Daoy (cell line): Measurements from ENCODE around the gene CRYGS. TPM values are rescaled to one million over a fixed set of nuclear protein-coding genes. Genes with fewer than 3 reads are reported as not detected.
"Not testable (repeated sequence)": the region's sequence is repeated elsewhere in the genome, so short reads cannot be mapped to it uniquely, and the experiment has no call there.

Experiments used
- DNase-seq: peaks from one replicate; pipeline ENCODE4 v3.0.0-alpha.2; 2015; ENCODE audit warnings: low read depth
- total RNA-seq: library from RNA; depleted of rRNA; stranded (reverse); fragments of >200 nt; shearing (Covaris generic); gene quantifications from 2 replicates; pipeline ENCODE4 v1.2.3, GENCODE V29; 2014

The CRYGS gene
- total RNA-seq, 1 experiment from 2014 or later: 0.51 TPM

DNA sequence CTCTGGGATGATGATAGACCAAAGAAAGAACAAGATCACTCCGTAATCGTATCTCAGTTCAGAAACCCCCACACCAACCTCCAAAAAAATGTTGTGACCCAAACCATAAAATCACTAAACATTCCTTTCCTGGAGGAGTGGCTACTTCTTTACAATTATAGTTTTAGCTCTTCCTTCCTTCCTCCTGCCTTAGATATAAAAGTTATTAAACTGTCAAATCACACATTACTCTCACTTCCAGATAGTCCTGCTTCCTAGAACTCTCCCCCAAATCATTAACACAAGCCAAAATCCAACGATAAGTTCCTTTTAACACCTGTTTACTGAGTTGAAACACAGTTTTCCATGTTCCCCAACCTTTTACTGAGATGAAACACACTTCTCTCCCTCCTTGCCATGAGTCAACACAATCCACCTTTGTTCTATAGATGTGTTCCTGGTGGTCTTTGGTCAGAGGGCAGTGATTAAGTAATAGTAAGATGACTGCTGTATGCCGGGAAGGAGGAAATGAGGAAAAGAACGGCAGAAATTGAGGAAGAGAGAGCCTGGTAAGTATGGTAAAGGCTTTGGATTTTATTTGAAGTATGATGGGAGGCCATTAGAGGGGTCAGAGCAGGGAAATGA is 8.3 kb upstream of the CRYGS start:
- no peak for DNase-seq

DNA sequence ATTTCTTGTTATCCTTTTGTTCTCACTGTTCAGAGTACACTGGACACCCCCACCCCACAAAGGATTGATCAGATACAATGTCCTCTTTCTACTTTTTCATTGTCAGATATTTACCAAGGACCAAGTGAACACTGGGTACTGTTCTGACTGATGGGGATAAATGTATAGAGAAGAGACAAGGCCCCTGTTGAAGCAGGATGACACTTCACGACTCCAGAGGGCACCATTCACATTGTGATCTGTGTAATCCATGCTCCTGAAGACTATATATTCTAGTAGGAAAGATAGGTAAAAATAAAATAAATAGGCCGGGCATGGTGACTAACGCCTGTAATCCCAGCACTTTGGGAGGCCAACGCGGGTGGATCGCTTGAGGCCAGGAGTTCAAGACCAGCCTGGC is 7.2 kb upstream of the CRYGS start:
- no peak for DNase-seq

DNA sequence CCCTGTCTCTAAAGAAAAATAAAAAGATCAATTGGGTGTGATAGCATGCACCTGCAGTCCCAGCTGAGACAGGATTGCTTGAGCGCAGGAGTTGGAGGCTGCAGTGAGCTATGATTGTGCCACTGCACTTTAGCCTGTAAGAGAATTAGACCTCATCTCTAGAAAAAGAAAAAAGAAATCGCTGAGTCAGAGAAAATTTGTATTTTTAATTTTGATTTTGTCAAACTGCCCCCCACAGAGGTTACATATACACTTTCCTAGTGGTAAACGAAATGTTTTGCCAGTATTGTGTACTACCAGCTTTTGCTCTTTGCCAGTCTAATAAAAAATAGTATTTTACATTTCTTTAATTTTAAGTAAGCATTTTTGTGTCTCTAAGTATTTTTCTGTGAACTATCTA is 5.3 kb upstream of the CRYGS start:
- no peak for DNase-seq

DNA sequence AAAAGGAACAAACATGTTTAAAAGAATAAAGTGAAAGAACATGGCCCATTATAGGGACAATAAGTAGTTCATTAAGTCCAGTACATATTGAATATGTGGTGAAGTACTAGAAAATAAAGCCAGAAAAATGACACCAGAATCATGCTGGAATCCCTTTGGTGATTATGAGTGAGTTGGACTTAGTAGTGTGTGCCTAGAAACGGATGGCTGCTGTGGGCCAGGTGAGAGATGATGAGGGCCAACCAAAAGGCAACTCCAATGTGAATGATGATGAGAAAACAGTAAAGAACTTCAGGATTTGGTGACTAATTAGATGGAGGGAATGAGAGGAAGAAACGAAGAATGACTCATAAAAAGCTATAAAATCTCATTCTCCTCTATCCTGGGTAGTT is 3.3 kb downstream of the CRYGS start:
- no peak for DNase-seq

DNA sequence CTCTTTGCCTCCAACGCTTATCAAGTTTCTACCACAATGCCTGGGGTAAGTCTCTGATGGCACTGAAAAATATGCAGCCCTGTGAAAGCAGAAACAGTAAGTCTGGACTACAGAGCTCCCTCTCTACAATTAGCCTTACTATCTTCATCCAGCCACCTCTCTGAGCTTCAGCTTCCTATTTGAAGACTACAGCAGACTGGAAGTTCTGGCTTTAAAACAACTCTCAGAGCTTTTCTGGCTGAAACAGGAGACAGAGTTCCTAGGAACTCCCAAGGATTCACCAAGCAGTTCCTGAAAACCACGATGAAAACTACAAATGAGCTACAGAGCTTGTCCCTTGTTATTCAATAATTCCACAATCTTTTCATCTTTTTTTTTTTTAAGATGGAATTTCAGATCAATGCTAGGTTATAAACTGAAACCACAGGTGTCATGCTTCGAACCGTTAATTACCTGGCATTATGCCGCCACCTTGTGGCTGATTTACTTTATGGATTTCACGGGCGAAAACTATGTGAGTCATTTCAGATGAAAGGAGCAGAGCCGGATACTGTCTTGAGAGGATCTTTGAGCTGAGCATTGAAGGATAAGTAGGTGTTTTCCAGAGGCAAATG is 3.9 kb downstream of the CRYGS start:
- DNase-seq: peak; percentile 81

DNA sequence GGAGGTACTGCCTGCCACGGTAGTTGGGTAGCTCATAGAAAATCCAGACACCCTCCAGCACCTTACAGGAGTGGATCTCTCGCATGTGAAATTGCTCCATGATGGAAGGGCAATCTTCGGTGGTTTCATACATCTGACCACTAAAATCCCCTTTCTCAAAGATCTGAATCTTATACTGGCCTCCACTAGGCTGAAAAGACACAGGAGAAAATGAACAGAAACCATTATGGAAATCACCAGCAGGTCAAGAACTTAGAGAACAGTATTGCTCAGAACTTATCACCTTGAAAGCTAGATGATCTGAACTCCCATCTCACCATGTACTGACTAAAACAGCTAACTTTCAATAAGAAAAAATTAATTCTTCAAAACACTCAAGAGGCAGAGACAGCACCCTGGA is 5.4 kb downstream of the CRYGS start:
- DNase-seq: no peak

DNA sequence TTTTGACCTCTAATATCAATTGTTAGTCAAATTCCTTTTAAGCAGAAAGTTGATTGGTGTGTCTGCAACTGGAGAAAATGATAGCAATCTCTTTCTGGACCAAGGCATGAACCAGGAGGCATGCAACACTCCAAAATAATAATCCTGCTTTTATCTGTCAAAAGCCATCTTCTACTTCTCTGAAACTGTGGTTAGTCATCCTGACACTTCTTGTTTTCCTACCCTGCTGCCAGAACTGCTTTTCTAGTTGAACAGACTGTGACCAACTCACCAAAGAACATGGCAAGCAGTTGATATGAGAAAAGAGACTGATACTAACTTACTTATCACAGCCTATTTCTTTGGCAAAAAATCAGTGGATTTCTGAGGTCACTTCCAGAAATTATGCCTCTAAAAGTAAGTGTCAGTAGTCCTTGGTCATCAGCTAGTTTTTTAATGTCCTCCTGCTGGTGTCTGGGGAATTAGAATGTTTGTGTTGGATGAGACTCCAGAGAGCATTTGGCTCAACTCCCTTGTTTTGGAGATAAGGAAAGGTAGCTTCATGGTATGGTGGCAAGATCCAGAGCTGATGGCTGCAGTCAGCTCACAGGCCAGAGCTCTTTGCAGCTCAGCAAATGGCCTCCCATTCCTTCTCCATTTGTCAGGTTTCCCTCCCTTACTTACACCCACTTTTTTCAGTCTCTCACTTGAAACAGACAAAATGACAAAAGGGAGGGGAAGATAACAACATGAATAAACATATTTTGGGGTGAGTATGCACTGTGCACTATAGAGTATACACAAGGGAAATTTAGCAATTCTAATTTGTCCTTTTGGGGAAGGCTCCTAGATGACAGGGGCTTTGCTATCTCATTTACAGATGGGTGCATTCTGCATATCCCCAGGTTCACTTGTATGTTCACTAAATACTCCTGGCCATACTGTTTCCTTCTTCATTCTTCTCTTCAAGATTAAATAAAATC is 7.0 kb downstream of the CRYGS start:
- DNase-seq: no peak

DNA sequence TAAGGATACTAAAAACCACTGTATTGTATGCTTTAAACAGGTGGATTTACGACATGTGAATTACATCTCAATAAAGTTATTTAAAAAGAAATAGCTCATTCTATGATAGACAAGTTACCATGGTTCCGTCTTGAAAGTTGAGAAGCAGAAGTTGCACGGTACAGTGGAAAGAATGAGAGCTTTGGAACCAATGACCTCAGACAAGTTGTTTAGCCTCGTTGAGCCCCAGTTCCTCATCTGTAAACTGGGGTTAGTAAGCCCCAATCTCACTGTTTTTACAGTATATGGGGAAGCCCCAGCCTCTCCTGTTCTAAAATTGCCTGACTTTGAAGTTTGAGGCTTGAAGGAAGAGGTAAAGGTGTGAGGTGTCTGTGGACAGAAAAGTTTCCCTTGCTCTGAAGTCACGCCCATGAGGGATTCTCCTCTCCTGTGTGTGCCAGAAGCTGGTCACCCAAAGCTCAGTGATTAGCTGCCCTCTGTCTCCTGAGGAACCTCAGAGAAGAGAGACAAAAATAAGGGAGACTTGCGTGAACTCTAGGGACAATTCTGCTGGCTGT is 10.0 kb downstream of the CRYGS start:
- no peak for DNase-seq

DNA sequence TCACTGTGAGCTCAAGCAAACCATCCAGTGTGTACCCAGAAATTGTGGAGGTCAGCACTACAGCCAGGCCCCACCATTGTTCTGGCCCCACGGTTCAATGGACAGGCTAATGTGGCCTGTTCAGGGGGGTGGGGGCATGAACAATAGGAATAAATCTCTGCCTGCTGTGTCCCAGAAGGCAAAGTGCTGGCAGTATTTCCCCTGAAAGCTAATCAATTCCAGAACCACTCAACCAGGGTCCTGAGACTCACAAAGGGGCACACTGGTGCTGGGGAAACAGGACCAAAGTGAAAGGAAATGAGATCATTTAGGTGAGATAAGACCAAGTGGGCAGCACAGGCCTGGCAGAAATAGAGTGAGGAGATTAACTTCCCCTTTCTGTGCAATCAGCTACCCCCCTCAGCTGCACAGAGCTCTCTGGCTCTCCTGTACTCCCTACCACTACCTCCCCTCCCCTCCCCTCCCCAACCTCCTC is 11.5 kb downstream of the CRYGS start:
- no peak for DNase-seq

DNA sequence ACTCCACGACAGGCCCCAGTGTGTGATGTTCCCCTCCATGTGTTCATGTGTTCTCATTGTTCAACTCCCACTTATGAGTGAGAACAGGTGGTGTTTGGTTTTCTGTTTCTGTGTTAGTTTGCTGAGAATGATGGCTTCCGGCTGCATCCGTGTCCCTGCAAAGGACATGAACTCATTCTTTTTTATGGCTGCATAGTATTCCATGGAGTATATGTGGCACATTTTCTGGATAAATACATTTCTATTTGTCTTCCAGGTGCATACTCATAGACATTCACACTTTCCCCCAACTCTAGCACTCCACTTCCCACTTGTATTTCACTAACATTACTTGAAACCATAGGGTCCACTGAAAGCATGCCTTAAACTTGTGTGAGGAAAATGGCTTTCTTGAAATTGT is 12.5 kb downstream of the CRYGS start:
- not testable (repeated sequence) for DNase-seq

DNA sequence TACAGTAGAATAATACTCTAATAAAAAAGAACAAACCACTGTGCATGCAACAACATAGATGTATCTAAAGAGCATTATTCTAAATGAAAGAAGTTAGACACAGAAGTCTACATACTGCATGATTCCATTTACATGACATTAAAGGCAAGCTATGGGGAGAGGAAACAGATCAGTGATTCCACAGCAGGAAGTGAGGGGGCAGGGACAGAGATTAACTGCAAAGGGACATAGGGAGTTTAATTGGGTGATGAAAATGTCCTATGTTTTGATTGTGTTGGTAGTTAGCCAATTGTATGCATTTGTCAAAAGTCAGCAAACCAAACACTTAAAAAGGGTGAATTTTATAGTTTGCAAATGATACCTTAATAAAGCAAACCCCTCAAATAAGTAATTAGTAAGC is 13.8 kb downstream of the CRYGS start:
- no peak for DNase-seq

DNA sequence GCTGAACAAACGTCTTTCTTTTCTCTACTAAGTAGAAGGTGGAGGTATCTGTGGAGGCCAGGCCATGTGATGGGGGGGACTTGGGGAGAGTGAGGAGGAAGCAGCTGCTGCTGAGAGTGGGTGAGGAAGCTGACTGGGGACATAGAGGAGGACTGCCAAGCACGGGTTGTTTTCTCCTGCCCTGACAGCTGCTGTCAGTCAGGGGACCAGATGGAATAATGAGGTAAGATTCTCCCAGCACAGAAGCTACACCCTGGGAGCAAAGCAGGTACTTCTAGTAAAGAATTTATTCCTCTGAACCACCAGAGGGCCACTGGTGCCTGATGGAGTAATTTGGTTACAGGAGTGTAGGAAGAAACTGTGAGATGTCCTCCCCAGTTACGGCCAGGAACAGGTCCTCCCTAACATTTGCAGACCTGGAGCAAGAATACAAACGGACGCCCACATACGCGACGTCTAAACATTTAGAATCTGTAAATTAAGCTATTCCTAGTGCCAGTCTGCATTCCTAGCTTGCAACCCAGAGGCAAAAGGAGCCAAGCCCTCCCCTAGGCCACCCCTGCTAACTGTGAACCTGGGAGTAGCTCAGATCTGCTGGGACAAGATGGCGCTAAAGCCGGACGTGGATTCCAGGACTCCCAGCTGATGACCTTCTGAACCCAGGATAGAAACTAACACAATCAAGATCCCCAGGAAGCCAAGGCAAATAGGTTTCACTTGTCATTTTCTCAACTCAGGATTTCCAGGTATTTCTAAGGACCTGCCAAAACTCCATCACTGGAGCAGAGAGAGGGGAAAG is 14.8 kb downstream of the CRYGS start:
- no peak for DNase-seq

DNA sequence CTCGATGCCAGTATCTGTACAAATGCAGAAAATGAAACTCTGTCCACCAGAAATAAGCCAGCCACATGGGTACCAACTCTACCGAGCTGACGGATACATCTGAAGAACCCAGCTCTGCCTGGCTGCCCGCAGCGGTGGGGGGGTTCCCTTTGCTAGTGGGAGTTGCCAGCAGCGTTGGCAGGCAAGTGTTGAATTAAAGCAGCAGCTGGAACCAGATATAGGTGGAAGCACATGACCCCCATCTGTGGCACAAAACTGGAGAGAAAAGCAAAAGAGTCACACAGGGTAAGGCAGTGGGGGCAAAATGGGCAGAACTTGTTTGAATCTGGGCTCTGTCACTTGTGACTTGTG is 17.9 kb downstream of the CRYGS start:
- no peak for DNase-seq

DNA sequence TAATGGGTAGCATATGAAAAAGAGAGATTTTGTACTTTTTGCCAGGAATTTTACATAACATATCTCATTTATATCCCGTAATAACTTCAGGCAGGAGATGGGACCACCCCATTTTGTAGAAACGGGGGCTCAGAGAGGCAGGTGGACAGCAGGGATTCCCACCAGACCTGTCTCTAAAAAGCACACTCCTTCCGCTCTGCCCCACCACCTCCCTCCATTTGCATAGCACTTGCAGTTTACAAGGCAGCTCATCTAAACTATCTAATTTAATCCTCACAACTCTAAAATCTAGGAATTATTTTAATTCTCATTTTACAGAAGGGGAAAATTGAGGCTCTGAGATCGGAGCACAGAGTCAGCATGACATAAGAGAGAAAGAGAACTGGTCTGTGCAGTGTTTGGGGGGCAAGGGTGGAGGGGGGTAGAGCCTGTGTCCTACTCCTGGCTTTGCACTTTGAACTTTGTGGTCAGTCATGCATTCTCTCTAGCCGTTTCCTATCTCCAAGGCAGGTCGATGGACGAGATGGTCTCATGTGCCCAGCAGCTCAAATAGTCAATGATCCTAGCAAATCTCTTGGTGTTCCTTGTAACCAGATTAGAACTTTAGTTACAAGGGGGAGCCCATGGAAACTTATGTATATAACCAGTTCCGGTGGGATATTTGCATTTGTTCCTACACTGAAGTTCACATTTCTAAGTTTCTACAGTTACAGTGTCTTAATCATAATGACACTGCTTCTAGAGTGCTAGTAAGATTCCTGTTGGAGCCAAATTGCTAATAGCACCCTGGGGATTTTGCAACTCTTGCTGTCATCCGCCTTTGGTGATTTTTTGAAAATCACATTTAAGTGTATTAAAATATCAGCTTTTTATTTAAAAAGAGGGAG is 18.6 kb downstream of the CRYGS start:
- DNase-seq: no peak

DNA sequence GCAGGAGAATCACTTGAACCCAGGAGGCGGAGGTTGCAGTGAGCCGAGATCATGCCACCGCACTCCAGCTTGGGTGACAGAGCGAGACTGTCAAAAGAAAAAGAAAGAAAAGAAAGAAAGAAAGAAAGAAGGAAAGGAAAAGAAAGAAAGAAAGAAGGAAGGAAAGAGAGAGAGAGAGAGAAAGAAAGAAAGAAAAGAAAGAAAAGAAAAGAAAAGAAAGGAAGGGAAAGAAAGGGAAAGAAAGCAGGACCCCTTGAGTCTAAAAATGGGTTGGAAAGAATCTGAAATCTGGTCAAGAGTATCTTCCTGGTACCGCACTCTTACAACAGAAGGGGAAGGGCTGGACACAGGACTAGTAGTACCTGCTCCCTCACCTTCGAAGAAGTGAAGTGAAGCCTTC is 19.6 kb downstream of the CRYGS start:
- DNase-seq: no peak

DNA sequence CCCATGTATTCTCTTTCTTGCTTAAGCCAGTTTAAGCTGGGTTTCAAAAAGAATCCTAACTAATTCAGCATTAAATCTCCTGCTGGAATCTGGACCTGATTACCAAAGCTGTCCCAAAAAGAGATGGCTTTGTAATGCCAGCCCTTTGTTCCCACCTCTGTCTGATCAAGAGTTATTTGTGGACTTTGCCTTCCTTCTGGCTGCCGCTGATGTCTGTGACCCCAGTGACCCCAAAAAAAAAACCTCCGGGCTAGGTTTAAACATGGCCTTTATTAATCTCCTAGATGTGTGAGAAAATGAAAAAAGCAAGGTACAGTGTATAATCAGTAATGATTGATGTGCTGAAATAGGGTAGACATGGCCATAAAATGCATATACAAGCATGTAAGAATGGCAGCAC is 20.7 kb downstream of the CRYGS start:
- no peak for DNase-seq

DNA sequence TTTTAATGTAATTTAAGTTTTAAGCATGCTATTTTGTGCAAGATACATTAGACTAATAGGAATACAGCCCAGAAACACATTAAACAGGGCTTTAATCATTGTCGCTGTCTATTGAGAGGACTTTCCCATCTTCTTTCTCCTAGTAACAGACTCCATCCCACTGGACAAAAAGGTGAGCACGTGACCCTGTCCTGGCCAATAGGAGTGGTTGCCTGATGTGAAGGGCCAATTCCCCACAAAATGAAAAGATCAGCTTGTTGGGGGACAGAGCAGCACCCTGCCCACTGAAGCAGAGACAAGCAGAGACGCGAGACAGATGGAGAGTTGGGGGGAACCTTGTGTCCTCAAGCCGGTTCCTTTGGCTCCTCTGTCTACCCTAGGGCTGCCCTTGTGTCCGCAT is 21.2 kb downstream of the CRYGS start:
- no peak for DNase-seq

DNA sequence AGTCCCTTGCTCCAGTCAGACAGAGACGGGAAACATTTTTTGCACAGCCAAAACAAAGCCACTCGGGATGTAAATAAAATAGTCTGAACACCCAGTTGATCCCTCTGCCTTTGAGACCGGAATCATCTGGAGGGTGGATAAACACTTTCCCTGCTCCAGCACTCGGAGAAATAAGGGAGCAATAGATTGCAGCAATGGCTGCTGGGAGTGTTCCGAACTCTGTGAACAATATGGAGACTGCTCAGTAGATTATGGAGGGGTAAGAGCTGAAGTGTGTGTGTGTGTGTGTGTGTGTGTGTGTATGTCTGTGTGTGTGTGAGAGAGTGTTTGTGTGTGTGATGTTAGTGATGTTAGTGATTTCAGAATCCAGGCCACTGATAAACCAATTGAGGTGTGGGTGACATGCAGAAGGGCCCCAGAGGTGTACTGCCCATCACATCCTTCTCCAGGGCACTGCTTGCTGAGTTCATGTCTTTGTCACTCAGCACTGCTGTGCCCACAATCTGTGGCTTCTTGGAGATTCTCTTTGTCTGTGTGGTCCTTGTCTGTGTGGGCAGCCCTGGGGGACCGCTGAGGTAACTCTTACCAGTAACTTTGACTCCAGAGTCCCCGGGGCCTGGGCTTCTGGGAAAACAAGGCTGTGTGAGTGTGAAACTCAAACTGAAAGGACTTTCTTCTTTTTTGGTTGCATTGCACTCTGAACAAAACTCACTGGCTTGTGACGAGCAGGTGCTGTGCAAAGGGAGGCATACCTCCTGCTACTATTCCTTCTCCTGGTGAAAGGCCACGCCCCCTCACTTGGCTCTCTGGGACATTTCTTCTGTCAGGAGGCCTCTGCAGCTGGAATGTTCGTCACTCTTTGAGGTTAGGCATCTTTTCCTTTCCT is 23.0 kb downstream of the CRYGS start:
- DNase-seq: no peak

DNA sequence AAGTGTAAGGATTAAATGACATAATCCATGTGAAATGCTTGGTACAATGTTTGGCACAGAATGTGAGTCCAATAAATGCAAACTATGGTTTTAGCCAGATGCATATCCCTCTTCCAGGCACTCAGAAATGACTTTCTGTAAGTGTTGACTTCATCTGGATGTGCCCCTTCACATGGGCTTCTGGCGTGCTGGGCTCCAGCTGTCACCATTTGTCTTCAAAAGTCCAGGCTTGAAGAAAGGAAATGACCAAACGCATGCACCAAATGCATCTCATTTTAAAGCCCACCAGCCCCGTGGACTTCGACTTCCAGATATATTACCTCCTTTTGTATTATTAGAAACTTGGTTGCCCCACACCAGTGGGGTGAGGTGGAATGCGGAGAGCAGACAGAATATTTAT is 23.7 kb downstream of the CRYGS start:
- no peak for DNase-seq
